A549 (cell line): ENCODE data around the gene OR5H6. TPM values are rescaled to one million over a fixed set of nuclear protein-coding genes. Genes with fewer than 3 reads are reported as not detected.

Source experiments
- ATAC-seq, 2 experiments: fragments of 200-7000 bp in 1 of 2; fragments of >200 bp in 1 of 2; cut with Nextera tagmentation in 1 of 2; cut with Tn5 transposase in 1 of 2; 3 replicates each; pipeline versions ENCODE4 v1.8.0 to v1.9.1; 2018 to 2020; ENCODE audit warnings: mild to moderate bottlenecking in 1 of 2, moderate library complexity in 1 of 2
- CTCF ChIA-PET: fragments of 300-600 bp; sonication (Branson Sonifier 250); formaldehyde crosslinking; extraction: SDS; loops from one replicate; lab custom pipeline; 2021; ENCODE audit warnings: antibody characterized with exemption, inconsistent platforms; lab: Yijun Ruan, JAX
- POLR2A ChIA-PET: fragments of 350-600 bp; formaldehyde crosslinking; extraction: SDS; loops from one replicate; lab custom pipeline; 2021; ENCODE audit warnings: antibody characterized with exemption, inconsistent platforms; lab: Yijun Ruan, JAX
- DNase-seq, 2 experiments: peaks; one replicate each; pipeline versions ENCODE4 v3.0.0 to v3.0.0-alpha.2; 2011 to 2016; ENCODE audit warnings: low read depth in 1 of 2, low spot score in 1 of 2
- FAIRE-seq: peaks from 2 replicates; lab custom pipeline; 2011; peaks lifted over from hg19 to GRCh38; lab: Jason Lieb, UNC
- H3K27ac ChIP-seq, 2 experiments: fragments of >200 bp; sonication (Bioruptor Twin); formaldehyde crosslinking; 3 replicates each; pipeline ENCODE4 v1.5.1; 2016 to 2017
- H3K4me1 ChIP-seq: fragments of >200 bp; sonication (Bioruptor Twin); formaldehyde crosslinking; 3 replicates; pipeline ENCODE4 v1.6.1; 2016
- H3K4me2 ChIP-seq: fragments of >200 bp; sonication (Bioruptor Twin); formaldehyde crosslinking; 3 replicates; pipeline ENCODE4 v1.6.1; 2016
- H3K4me3 ChIP-seq: fragments of >200 bp; sonication (Bioruptor Twin); formaldehyde crosslinking; 3 replicates; pipeline ENCODE4 v1.5.1; 2016
- H3K9me3 ChIP-seq: fragments of >200 bp; sonication (Bioruptor Twin); formaldehyde crosslinking; 3 replicates; pipeline ENCODE4 v1.6.1; 2016
- BHLHE40 ChIP-seq: IDR thresholded peaks from 2 replicates; pipeline ENCODE4 v1.6.1; 2012; ENCODE audit warnings: low read depth, low read length, inconsistent platforms
- CHD2 ChIP-seq: fragments of 150-350 bp; IDR thresholded peaks from 2 replicates; pipeline ENCODE4 v1.6.1; 2014; ENCODE audit warnings: low read length; ENCODE audit not compliant: partially characterized antibody
- CHD4 ChIP-seq: fragments of 200-600 bp; sonication (generic); IDR thresholded peaks from 2 replicates; pipeline ENCODE4 v1.6.1; 2016; ENCODE audit warnings: antibody characterized with exemption, mild to moderate bottlenecking, borderline replicate concordance
- ESRRA ChIP-seq: fragments of 150-350 bp; IDR thresholded peaks from 2 replicates; pipeline ENCODE4 v1.6.1; 2014; ENCODE audit warnings: mild to moderate bottlenecking, low read length, borderline replicate concordance
- FOSB ChIP-seq: fragments of 250-450 bp; sonication (Bioruptor Pico); IDR thresholded peaks from 2 replicates; pipeline ENCODE4 v1.5.0; 2020; ENCODE audit warnings: mild to moderate bottlenecking, moderate library complexity
- FOSL2 ChIP-seq, 2 experiments: fragments of 450-650 bp in 1 of 2; fragments of >200 bp in 1 of 2; sonication (Bioruptor Twin) in 1 of 2; formaldehyde crosslinking; IDR thresholded peaks; 2 replicates each; pipeline versions ENCODE4 v1.5.0 to v1.6.1; 2016 to 2020; ENCODE audit warnings: mild to moderate bottlenecking in 1 of 2, moderate library complexity in 1 of 2
- HOXA7 ChIP-seq: fragments of 250-450 bp; sonication (Bioruptor Pico); IDR thresholded peaks from 2 replicates; pipeline ENCODE4 v1.5.0; 2020; ENCODE audit warnings: mild to moderate bottlenecking, moderate library complexity
- HOXB13 ChIP-seq: fragments of 250-450 bp; sonication (Bioruptor Pico); IDR thresholded peaks from 2 replicates; pipeline ENCODE4 v1.5.0; 2020; ENCODE audit warnings: low read depth, mild to moderate bottlenecking, moderate library complexity
- HOXB5 ChIP-seq: fragments of 250-450 bp; sonication (Bioruptor Pico); IDR thresholded peaks from 2 replicates; pipeline ENCODE4 v1.5.0; 2020; ENCODE audit warnings: mild to moderate bottlenecking, moderate library complexity
- JUNB ChIP-seq: fragments of >200 bp; sonication (Bioruptor Twin); formaldehyde crosslinking; IDR thresholded peaks from 2 replicates; pipeline ENCODE4 v1.6.1; 2016
- KDM5A ChIP-seq: fragments of 200-600 bp; sonication (generic); IDR thresholded peaks from 2 replicates; pipeline ENCODE4 v1.6.1; 2016; ENCODE audit warnings: antibody characterized with exemption, mild to moderate bottlenecking
- MAFK ChIP-seq: fragments of 450-650 bp; IDR thresholded peaks from 2 replicates; pipeline ENCODE4 v1.6.1; 2014; ENCODE audit not compliant: partially characterized antibody
- NPAS2 ChIP-seq: fragments of 250-450 bp; sonication (Bioruptor Pico); IDR thresholded peaks from 2 replicates; pipeline ENCODE4 v1.8.0; 2022; ENCODE audit warnings: mild to moderate bottlenecking, moderate library complexity, borderline replicate concordance
- NR3C1 ChIP-seq: fragments of >200 bp; sonication (Bioruptor Twin); formaldehyde crosslinking; IDR thresholded peaks from 3 replicates; pipeline ENCODE4 v1.6.1; 2017
- PBX3 ChIP-seq: IDR thresholded peaks from 2 replicates; pipeline ENCODE4 v1.6.1; 2012
- POLR2A ChIP-seq: IDR thresholded peaks from 2 replicates; pipeline ENCODE4 v1.6.1; 2012; ENCODE audit warnings: mild to moderate bottlenecking, low read length
- POLR2AphosphoS2 ChIP-seq: conservative IDR thresholded peaks from 2 replicates; pipeline ENCODE4 v1.6.1; 2012; ENCODE audit warnings: low read length, improper control_type of control experiment, inconsistent platforms
- RAD21 ChIP-seq, 2 experiments: fragments of >200 bp in 1 of 2; sonication (Bioruptor Twin) in 1 of 2; formaldehyde crosslinking in 1 of 2; IDR thresholded peaks in 1 of 2; conservative IDR thresholded peaks in 1 of 2; 2 replicates in 1 of 2; 3 replicates in 1 of 2; pipeline ENCODE4 v1.6.1; 2012 to 2018; ENCODE audit warnings: inconsistent platforms in 1 of 2
- RFX5 ChIP-seq: fragments of 450-650 bp; IDR thresholded peaks from 2 replicates; pipeline ENCODE4 v1.7.1; 2014; ENCODE audit warnings: antibody characterized with exemption, mild to moderate bottlenecking, moderate library complexity
- SMC3 ChIP-seq: fragments of >200 bp; sonication (Bioruptor Twin); formaldehyde crosslinking; IDR thresholded peaks from 3 replicates; pipeline ENCODE4 v1.6.1; 2018; ENCODE audit warnings: inconsistent platforms
- SREBF2 ChIP-seq: fragments of 450-650 bp; IDR thresholded peaks from 2 replicates; pipeline ENCODE4 v1.6.1; 2014; ENCODE audit warnings: mild to moderate bottlenecking, moderate library complexity
- TFCP2L1 ChIP-seq: fragments of 250-450 bp; sonication (Bioruptor Pico); IDR thresholded peaks from 2 replicates; pipeline ENCODE4 v1.5.0; 2021; ENCODE audit warnings: mild to moderate bottlenecking
- ZC3H11A ChIP-seq: fragments of 450-650 bp; IDR thresholded peaks from 2 replicates; pipeline ENCODE4 v1.6.1; 2014; ENCODE audit warnings: antibody characterized with exemption, mild to moderate bottlenecking
- WGBS: methylation state at CpG from one replicate; pipeline ENCODE4 v1.1.6; 2017; ENCODE audit errors: missing lambda C conversion rate; 5-methylcytosine and 5-hydroxymethylcytosine counted together
- polyA plus RNA-seq, 4 experiments: library from polyadenylated mRNA; depleted of rRNA in 3 of 4; stranded (reverse); fragments of >200 nt; fragmentation: RNase III in 1 of 4; extraction: RNeasy Plus Mini Kit Qiagen cat#74134 plus additional on column Dnase treatment in 1 of 4; gene quantifications; 2 replicates in 3 of 4; 3 replicates in 1 of 4; pipeline ENCODE4 v1.2.3, GENCODE V29; 2011 to 2017
- TF ChIP-seq, protein P1 (sequence below): fragments of 250-450 bp; sonication (Bioruptor Pico); IDR thresholded peaks from 2 replicates; pipeline ENCODE4 v1.5.0; 2021; ENCODE audit warnings: mild to moderate bottlenecking, moderate library complexity, borderline replicate concordance
- TF ChIP-seq, protein P2 (sequence below): IDR thresholded peaks from 2 replicates; pipeline ENCODE4 v1.6.1; 2012; ENCODE audit warnings: low read depth, borderline replicate concordance

The OR5H6 gene
- polyA plus RNA-seq, 2 of the 4 experiments (the other 2 are of a cell fraction), result not detected

DNA sequence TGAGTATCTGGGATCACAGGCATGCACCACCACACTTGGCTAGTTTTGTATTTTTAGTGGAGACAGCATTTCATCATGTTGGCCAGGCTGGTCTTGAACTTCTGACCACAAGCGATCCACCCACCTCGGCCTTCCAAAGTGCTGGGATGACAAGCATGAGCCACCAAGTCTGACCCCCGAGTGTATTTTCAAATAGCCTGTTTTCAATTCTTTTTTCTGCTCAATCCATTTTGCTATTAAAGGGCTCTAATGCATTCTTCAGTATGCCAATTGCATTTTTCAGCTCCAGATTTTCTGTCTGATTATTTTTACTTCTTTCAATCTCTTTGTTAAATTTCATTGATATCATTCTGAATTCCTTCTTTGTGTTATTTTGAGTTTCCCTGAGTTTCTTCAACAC lies 5.8 kb downstream of the OR5H6 start:
- FAIRE-seq, result no peak
- H3K27ac ChIP-seq, result no peak overlapping the region
- ChIA-PET CTCF (no interaction called here), POLR2A (no interaction called here)
- H3K9me3 ChIP-seq, result no peaks in the 10 kb centered on the region
- H3K4me1 ChIP-seq, result no peaks in the 10 kb centered on the region
- no peak for TF ChIP-seq NR3C1
- no peak overlapping the region for H3K4me2 ChIP-seq
- ATAC-seq, result no peak
- DNase-seq, result no peak
- 0% methylated on average over 3 of the region's 3 CpGs for WGBS
- no peak overlapping the region for H3K4me3 ChIP-seq

- POLR2A ChIA-PET, result no interaction called here
- CTCF ChIA-PET, result interaction anchor here (1.1 to 1.8 kb wide), 2 partner anchors 231 to 233 kb away, joined by 3 to 5 read pairs; no protein-coding TSS in a partner anchor
Observed at GRCh38 chr3:98272126-98272525, 8.1 kb downstream of the OR5H6 start.

GRCh38 chr3:98274914-98275313 lies 10.9 kb downstream of the OR5H6 start:
- H3K4me2 ChIP-seq, result no peak overlapping the region
- no peak overlapping the region for H3K4me3 ChIP-seq
- 0% methylated on average over 3 of the region's 3 CpGs for WGBS
- TF ChIP-seq, protein P1, sequence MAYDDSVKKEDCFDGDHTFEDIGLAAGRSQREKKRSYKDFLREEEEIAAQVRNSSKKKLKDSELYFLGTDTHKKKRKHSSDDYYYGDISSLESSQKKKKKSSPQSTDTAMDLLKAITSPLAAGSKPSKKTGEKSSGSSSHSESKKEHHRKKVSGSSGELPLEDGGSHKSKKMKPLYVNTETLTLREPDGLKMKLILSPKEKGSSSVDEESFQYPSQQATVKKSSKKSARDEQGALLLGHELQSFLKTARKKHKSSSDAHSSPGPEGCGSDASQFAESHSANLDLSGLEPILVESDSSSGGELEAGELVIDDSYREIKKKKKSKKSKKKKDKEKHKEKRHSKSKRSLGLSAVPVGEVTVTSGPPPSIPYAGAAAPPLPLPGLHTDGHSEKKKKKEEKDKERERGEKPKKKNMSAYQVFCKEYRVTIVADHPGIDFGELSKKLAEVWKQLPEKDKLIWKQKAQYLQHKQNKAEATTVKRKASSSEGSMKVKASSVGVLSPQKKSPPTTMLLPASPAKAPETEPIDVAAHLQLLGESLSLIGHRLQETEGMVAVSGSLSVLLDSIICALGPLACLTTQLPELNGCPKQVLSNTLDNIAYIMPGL (CRISPR knock-in tag), result no peak
- no peak for TF ChIP-seq FOSB
- TF ChIP-seq, all 56 proteins: peak for 0
- Histone ChIP-seq H3K27ac (no peak overlapping the region), H3K4me1 (no peaks in the 10 kb centered on the region), H3K9me3 (no peaks in the 10 kb centered on the region)
- POLR2A ChIA-PET, result no interaction called here
- DNase-seq (no peak), FAIRE-seq (no peak), ATAC-seq (no peak)
- CTCF ChIA-PET, result no interaction called here

More at GRCh38 chr3:98272126-98272525, 8.1 kb downstream of the OR5H6 start:
- H3K4me1 ChIP-seq, result no peaks in the 10 kb centered on the region
- WGBS, result 0% methylated on average over 3 of the region's 3 CpGs
- FAIRE-seq, result no peak
- no peak for TF ChIP-seq FOSL2 (IDR thresholded peaks at IDR 0.05)
- no peak for TF ChIP-seq FOSL2 (CRISPR knock-in tag; IDR thresholded peaks at IDR 0.05)
- TF ChIP-seq, protein P2, sequence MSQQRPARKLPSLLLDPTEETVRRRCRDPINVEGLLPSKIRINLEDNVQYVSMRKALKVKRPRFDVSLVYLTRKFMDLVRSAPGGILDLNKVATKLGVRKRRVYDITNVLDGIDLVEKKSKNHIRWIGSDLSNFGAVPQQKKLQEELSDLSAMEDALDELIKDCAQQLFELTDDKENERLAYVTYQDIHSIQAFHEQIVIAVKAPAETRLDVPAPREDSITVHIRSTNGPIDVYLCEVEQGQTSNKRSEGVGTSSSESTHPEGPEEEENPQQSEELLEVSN, result no peak
- no peak for TF ChIP-seq HOXB5 (CRISPR knock-in tag)
- TF ChIP-seq KDM5A, result no peak
- TF ChIP-seq JUNB, result no peak
- TF ChIP-seq ESRRA, result no peak
- no peak for TF ChIP-seq CHD2
- TF ChIP-seq, all 56 proteins: peak for 0
- no peak overlapping the region for H3K4me3 ChIP-seq
- H3K27ac ChIP-seq, result no peak overlapping the region
- ATAC-seq (no peak), DNase-seq (no peak)
- H3K4me2 ChIP-seq, result no peak overlapping the region
- no peaks in the 10 kb centered on the region for H3K9me3 ChIP-seq

- ChIA-PET POLR2A (no interaction called here), CTCF (no interaction called here)
- Histone ChIP-seq H3K4me3 (no peak within 1 kb of the TSS), H3K4me2 (no peak within 1 kb of the TSS), H3K9me3 (no peaks in the 10 kb centered on the region), H3K27ac (no peak within 1 kb of the TSS), H3K4me1 (no peaks in the 10 kb centered on the region)
- 23% methylated on average over 2 of the region's 2 CpGs for WGBS
- DNase-seq, result no peak
- no peak for ATAC-seq
- no peak for FAIRE-seq
- no peak for TF ChIP-seq HOXA7 (CRISPR knock-in tag)
- TF ChIP-seq BHLHE40, result no peak
- no peak for TF ChIP-seq CHD4
Observed at GRCh38 chr3:98282205-98282604, 18.2 kb downstream of the OR5H6 start, which contains the start of gene OR5H2. OR5H2 (plus strand) TSS chr3:98282505; CDS start chr3:98282903, 398 bp downstream.

DNA sequence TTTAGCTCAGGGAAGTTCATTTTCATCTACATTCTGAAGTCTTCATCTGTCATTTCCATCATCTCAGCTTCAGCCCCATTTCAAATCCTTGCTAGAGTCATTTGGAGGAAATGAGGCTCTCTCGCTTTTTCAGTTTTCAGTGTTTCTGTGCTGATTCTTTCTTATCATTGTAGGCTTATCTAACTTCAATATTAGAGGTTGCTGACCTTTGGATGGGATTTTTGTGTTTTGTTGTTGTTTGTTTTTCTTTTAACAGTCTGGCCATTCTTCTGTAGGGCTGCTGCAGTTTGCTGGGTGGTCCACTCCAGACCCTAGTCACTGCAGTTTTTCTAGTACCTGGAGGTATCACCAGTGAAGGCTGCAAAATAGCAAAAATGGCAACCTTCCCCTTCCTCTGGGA lies 26.9 kb downstream of the OR5H6 start:
- Histone ChIP-seq H3K4me1 (no peaks in the 10 kb centered on the region), H3K27ac (no peak overlapping the region), H3K9me3 (no peaks in the 10 kb centered on the region), H3K4me3 (no peak overlapping the region), H3K4me2 (no peak overlapping the region)
- ChIA-PET CTCF (interaction anchor here (1.6 kb wide), 1 partner anchor 39 kb away, joined by 4 read pairs; no protein-coding TSS in a partner anchor), POLR2A (no interaction called here)
- 0% methylated on average over 1 of the region's 1 CpG for WGBS
- FAIRE-seq (no peak), DNase-seq (no peak), ATAC-seq (no peak)
- TF ChIP-seq POLR2AphosphoS2, result no peak
- TF ChIP-seq MAFK, result no peak
- TF ChIP-seq, protein P2, result no peak
- no peak for TF ChIP-seq PBX3
- TF ChIP-seq KDM5A, result no peak
- TF ChIP-seq POLR2A, result no peak
- TF ChIP-seq CHD4, result no peak
- TF ChIP-seq NPAS2 (CRISPR knock-in tag), result no peak
- TF ChIP-seq SMC3, result no peak
- no peak for TF ChIP-seq SREBF2
- no peak for TF ChIP-seq ZC3H11A
- TF ChIP-seq TFCP2L1 (CRISPR knock-in tag), result no peak
- no peak for TF ChIP-seq BHLHE40
- TF ChIP-seq HOXB13, result no peak
- TF ChIP-seq RFX5, result no peak
- TF ChIP-seq JUNB, result no peak
- no peak for TF ChIP-seq RAD21 (conservative IDR thresholded peaks at IDR 0.05 in 1 of 2, IDR thresholded peaks at IDR 0.05 in 1 of 2)
